Panc1 (cell line): ENCODE measurements around the gene USP43. TPM values are rescaled to one million over a fixed set of nuclear protein-coding genes. Genes with fewer than 3 reads are reported as not detected.

ENCODE experiments used
- ATAC-seq: fragments of 200-7000 bp; cut with Tn5 transposase; 2 replicates; pipeline ENCODE4 v1.9.1; 2020; ENCODE audit warnings: mild to moderate bottlenecking, moderate library complexity
- BruUV-seq: library from RNA; stranded (reverse); fragments of 400-500 nt; replicated peaks from 2 replicates; lab custom pipeline; 2021; lab: Mats Ljungman, UMichigan
- CTCF ChIA-PET: fragments of 300-600 bp; sonication (Branson Sonifier 250); formaldehyde crosslinking; loops from one replicate; lab custom pipeline; 2022; ENCODE audit warnings: antibody characterized with exemption; lab: Charles Lee
- POLR2A ChIA-PET: fragments of 300-600 bp; sonication (Branson Sonifier 250); formaldehyde crosslinking; loops from one replicate; lab custom pipeline; 2022; ENCODE audit warnings: antibody characterized with exemption; lab: Charles Lee
- DNase-seq: peaks from one replicate; pipeline ENCODE4 v3.0.0-alpha.2; 2010; ENCODE audit warnings: low read depth, low spot score
- H3K27ac ChIP-seq: 2 replicates; pipeline ENCODE4 v1.5.1; 2011; ENCODE audit warnings: mild to moderate bottlenecking, low read length, inconsistent platforms
- H3K27me3 ChIP-seq: fragments of 200-500 bp; sonication (Bioruptor generic); 2 replicates; pipeline ENCODE4 v1.6.0; 2014; ENCODE audit warnings: low read length, inconsistent platforms; ENCODE audit not compliant: control insufficient read depth, insufficient read depth
- H3K36me3 ChIP-seq: fragments of 200-500 bp; sonication (Bioruptor generic); 2 replicates; pipeline ENCODE4 v1.5.1; 2014; ENCODE audit warnings: inconsistent platforms, mild to moderate bottlenecking, low read length, moderate library complexity; ENCODE audit not compliant: control insufficient read depth, insufficient read depth
- H3K4me1 ChIP-seq: 2 replicates; pipeline ENCODE4 v1.5.1; 2011; ENCODE audit warnings: inconsistent platforms, mild to moderate bottlenecking, low read length, moderate library complexity; ENCODE audit not compliant: control insufficient read depth, insufficient read depth
- H3K4me3 ChIP-seq, 2 experiments: 2 replicates each; pipeline ENCODE4 v1.5.1; 2011 to 2012; ENCODE audit warnings: low read depth in 2 of 2, low read length in 2 of 2, mild to moderate bottlenecking in 2 of 2, inconsistent platforms in 1 of 2, moderate library complexity in 1 of 2
- H3K9me3 ChIP-seq: fragments of 200-500 bp; sonication (Bioruptor generic); 2 replicates; pipeline ENCODE4 v1.5.1; 2014; ENCODE audit warnings: low read depth, mild to moderate bottlenecking, inconsistent platforms, low read length, moderate library complexity; ENCODE audit not compliant: control insufficient read depth, insufficient read depth
- CTCF ChIP-seq: fragments of 450-650 bp; IDR thresholded peaks from 2 replicates; pipeline ENCODE4 v1.5.1; 2017; ENCODE audit warnings: mild to moderate bottlenecking
- POLR2AphosphoS5 ChIP-seq: IDR thresholded peaks from 2 replicates; pipeline ENCODE4 v1.6.1; 2012; ENCODE audit warnings: mild to moderate bottlenecking, low read depth, low read length, moderate library complexity
- SIN3A ChIP-seq: IDR thresholded peaks from 2 replicates; pipeline ENCODE4 v1.6.1; 2012; ENCODE audit warnings: low read depth, mild to moderate bottlenecking, low read length, moderate library complexity, borderline replicate concordance; ENCODE audit not compliant: insufficient read depth
- TCF7L2 ChIP-seq: IDR thresholded peaks from 2 replicates; pipeline ENCODE4 v1.6.1; 2011; ENCODE audit warnings: mild to moderate bottlenecking, low read depth, low read length, inconsistent platforms
- in situ Hi-C: cut with HindIII; loops from 2 replicates; pipeline ENCODE4 v1.10.0; 2016; ENCODE audit warnings: low sequenced_read_pairs, low pct_unique_long_range_greater_than_20kb
- intact Hi-C: fragments of 100-400 bp; cut with micrococcal nuclease; formaldehyde crosslinking; loops from one replicate; pipeline ENCODE4 v1.10.0; 2022; ENCODE audit not compliant: unreplicated experiment
- total RNA-seq: library from RNA; stranded (reverse); gene quantifications from one replicate; pipeline ENCODE4 v1.2.1, GENCODE V29; 2021; ENCODE audit not compliant: unreplicated experiment
- TF ChIP-seq, protein P1 (sequence below), 2 experiments: IDR thresholded peaks; 2 replicates each; pipeline ENCODE4 v1.6.1; 2011 to 2012; ENCODE audit warnings: low read depth in 2 of 2, control low read depth in 1 of 2, low read length in 1 of 2, mild to moderate bottlenecking in 1 of 2, moderate library complexity in 1 of 2; ENCODE audit not compliant: insufficient read depth in 1 of 2

Gene USP43
- total RNA-seq, 1 experiment from 2014 or later: 7.3 TPM

- no peaks in the 10 kb centered on the region for H3K9me3 ChIP-seq
- ChIA-PET CTCF (interaction anchor here (0.6 to 1.0 kb wide), 2 partner anchors 41 to 192 kb away, joined by 3 read pairs; no protein-coding TSS in a partner anchor), POLR2A (no interaction called here)
- intact Hi-C loops: loop anchor here (2.0 kb wide), 1 partner anchor 40 kb away; no protein-coding TSS in a partner anchor
- no peaks in the 10 kb centered on the region for H3K27me3 ChIP-seq
- ATAC-seq (no peak), DNase-seq (no peak)
- no peak for TF ChIP-seq POLR2AphosphoS5
- TF ChIP-seq SIN3A: no peak
- TF ChIP-seq CTCF: no peak
- TF ChIP-seq TCF7L2: no peak
- TF ChIP-seq, protein P1, sequence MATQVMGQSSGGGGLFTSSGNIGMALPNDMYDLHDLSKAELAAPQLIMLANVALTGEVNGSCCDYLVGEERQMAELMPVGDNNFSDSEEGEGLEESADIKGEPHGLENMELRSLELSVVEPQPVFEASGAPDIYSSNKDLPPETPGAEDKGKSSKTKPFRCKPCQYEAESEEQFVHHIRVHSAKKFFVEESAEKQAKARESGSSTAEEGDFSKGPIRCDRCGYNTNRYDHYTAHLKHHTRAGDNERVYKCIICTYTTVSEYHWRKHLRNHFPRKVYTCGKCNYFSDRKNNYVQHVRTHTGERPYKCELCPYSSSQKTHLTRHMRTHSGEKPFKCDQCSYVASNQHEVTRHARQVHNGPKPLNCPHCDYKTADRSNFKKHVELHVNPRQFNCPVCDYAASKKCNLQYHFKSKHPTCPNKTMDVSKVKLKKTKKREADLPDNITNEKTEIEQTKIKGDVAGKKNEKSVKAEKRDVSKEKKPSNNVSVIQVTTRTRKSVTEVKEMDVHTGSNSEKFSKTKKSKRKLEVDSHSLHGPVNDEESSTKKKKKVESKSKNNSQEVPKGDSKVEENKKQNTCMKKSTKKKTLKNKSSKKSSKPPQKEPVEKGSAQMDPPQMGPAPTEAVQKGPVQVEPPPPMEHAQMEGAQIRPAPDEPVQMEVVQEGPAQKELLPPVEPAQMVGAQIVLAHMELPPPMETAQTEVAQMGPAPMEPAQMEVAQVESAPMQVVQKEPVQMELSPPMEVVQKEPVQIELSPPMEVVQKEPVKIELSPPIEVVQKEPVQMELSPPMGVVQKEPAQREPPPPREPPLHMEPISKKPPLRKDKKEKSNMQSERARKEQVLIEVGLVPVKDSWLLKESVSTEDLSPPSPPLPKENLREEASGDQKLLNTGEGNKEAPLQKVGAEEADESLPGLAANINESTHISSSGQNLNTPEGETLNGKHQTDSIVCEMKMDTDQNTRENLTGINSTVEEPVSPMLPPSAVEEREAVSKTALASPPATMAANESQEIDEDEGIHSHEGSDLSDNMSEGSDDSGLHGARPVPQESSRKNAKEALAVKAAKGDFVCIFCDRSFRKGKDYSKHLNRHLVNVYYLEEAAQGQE (IDR thresholded peaks at IDR 0.05; ENCODE audit: insufficient read depth in 1 of 2, low read depth in 2 of 2, low read length in 1 of 2): no peak
- no peaks in the 10 kb centered on the region for H3K36me3 ChIP-seq
- in situ Hi-C loops: no loop called here
- no TSS peak for BruUV-seq
- no peak overlapping the region for H3K4me3 ChIP-seq
- no peak overlapping the region for H3K27ac ChIP-seq
- H3K4me1 ChIP-seq: no peaks in the 10 kb centered on the region
Observed at GRCh38 chr17:9769036-9769695, 123.8 kb downstream of the USP43 start.

DNA sequence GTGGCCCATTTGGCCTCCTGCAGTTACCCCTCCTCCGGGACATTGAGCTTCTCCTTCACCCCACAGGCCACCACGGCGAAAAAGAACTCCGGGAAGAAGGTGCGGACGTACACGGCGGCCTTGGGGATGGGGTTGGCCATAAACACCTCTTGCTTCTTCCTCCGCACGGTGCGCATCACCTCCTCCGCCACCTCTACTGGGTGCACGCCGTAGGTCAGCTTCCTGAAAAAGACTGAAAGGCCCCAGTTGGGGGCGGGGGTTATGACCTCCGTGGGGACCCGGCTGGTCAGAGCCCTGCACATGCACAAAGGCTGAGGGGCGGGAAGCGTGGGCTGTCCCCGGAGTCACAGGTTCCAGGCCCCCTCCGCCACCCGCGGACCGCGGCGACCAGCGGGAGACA lies 126.1 kb downstream of the USP43 start:
- no peaks in the 10 kb centered on the region for H3K9me3 ChIP-seq
- BruUV-seq: no TSS peak
- no peaks in the 10 kb centered on the region for H3K4me1 ChIP-seq
- intact Hi-C loops: no loop called here
- POLR2A ChIA-PET: no interaction called here
- TF ChIP-seq TCF7L2 (no peak), POLR2AphosphoS5 (no peak), SIN3A (no peak), CTCF (no peak)
- TF ChIP-seq, protein P1 (IDR thresholded peaks at IDR 0.05; ENCODE audit: insufficient read depth in 1 of 2, low read depth in 2 of 2, low read length in 1 of 2): no peak
- no peaks in the 10 kb centered on the region for H3K36me3 ChIP-seq
- in situ Hi-C loops: no loop called here
- H3K27ac ChIP-seq: no peak overlapping the region
- H3K27me3 ChIP-seq: no peaks in the 10 kb centered on the region
- DNase-seq: no peak
- ATAC-seq: no peak
- H3K4me3 ChIP-seq: no peak overlapping the region
- CTCF ChIA-PET: no interaction called here
